ENCODE data around the gene FBXO4. TPM values are rescaled to one million over a fixed set of nuclear protein-coding genes. Genes with fewer than 3 reads are reported as not detected.

FBXO4 gene, protein sequence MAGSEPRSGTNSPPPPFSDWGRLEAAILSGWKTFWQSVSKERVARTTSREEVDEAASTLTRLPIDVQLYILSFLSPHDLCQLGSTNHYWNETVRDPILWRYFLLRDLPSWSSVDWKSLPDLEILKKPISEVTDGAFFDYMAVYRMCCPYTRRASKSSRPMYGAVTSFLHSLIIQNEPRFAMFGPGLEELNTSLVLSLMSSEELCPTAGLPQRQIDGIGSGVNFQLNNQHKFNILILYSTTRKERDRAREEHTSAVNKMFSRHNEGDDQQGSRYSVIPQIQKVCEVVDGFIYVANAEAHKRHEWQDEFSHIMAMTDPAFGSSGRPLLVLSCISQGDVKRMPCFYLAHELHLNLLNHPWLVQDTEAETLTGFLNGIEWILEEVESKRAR
- total RNA-seq = 10.2 TPM

DNA sequence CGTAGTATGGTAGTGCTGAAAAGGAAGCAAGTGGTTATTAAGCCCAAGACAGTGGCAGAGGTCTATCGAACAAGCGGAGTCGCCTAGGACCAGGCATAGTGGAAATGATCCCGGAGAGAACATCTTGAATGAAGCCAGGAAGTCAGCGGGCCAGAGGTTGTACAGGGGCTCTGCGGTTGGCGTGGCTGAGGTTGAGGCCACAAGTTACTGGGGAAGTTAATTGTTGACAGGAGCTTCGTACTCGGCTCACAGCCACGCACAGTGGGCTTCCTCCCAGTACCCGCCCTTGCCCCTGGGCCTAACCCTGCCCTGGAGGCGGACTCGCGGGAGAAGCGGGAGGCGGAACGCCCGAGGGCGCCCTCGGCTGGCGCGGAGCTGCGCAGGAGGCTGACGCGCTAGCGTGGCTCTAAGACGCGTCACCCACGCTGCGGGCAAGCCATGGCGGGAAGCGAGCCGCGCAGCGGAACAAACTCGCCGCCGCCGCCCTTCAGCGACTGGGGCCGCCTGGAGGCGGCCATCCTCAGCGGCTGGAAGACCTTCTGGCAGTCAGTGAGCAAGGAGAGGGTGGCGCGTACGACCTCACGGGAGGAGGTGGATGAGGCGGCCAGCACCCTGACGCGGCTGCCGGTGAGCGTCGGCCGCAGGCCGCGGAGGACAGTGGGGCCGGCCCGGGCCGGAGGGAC is at the start of gene FBXO4:
Gene FBXO4, plus strand, starts transcription at position 410 of the 683 bp plus-strand sequence. Its CDS starts 29 bp downstream, at position 439.
- DNase-seq (ENCODE audit: low read depth in 2 of 3, low spot score in 2 of 3) = peak; percentile 83 to 96 (median 96)

DNA sequence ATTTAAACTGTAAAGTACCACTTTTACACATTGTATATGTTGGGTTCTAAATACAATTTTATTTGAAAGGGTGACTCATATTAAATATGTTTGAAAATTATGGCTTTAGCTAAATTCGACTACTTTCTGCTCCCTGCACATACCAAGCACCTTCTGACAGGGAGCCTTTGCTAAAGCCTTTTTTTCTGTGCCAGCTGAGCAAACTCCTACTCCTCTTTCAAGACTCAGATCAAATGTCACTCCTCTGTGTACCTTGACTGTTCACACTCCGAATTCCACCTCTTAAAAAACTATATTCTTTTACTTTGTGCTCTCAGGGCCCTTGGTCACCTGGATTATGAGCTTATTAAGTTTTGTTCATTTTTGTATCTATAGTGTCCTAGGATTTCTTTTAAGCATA is 48.4 kb upstream of the FBXO4 start:
- no peak for DNase-seq (ENCODE audit: low read depth in 2 of 3, low spot score in 2 of 3)

DNA sequence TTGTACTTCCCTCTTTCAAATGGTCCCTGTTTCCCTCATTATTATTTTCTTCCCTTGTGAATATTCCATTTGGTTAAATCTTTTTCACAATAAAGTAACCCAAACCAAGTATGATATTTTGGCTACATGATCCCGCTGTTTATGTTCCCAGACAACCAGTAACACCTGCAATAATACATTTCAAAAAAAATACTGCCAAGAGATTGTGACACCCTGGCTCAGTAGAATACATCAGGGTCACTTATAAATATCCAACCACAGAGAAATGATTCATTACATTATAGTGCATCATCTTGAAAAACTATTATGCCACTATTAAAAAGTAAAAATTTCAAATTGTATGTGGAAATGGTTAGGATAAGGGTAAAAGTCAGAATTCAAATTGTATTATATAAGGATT is 47.7 kb upstream of the FBXO4 start:
- DNase-seq (ENCODE audit: low read depth in 2 of 3, low spot score in 2 of 3) = no peak

DNA sequence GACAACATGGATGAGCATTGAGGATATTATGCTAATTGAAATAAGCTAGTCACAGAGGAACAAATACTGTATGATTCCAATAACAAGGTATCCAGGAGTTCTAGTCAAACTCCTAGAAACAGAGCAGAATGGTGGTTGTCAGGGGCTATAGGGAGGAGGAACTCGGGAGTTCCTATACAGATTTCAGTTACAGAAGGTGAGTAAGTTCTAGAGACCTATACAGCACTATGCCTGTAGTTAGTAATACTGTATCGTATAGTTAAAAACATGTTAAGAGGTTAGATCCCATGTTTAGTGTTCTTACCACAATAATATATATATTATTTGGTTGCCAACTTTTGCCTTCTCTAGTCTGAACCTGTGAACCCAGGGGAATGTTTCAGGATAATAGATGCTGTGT is 46.9 kb upstream of the FBXO4 start:
- no peak for DNase-seq (ENCODE audit: low read depth in 2 of 3, low spot score in 2 of 3)

DNA sequence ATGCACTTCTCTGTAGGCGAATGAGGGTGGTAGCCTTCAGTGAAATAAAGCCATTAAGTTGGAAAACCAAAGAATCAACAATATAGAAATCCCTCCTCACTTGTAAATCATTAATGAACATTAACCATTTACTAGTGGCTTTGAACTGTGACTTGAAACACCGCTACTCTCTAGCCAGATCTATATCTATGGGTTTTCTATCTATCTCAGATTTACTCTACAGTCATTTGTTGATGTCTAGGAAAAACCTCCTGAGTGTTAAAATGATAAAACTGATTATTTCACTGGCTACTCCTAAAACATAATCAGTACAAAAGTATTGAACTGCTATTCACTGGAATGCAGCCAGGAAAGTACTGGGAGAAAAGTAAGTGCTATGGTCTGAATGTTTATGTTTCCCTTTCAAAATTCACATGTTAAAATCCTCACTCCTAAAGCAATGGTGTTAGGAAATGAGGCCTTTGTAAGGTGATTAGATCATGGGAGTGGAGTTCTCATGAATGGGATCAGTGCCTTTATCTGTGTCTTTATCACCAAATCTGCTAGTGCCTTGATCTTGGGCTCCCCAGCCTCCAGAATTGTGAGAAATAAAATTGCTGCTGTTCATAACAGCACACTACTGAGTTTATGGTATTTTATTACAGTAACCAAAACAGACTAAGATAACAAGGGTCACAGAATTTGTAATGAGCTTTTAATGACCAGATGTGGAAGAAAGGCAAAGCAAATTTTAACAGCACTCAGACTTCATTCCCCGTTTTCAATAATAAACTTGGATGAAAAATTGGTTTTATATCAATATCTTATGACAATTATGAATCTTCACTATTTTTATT is 46.2 kb upstream of the FBXO4 start:
- DNase-seq (ENCODE audit: low read depth in 2 of 3, low spot score in 2 of 3) = no peak

DNA sequence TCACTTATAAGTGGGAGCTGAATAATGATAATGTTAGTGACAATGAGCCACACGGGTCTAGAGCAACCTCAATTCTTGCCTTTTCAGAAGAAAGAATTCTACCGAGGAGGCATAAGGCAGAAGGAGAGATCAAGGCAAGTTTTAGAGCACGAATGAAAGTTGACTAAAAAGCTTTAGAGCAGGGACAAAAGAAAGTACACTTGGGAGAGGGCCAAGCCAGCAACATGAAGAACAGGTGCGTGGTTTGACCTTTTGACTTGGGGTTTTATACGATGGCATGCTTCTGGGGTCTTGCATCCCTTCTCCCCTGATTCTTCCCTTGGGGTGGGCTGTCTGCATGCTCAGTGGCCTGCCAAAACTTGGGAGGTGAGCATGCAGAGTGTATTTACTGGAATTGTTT is 42.3 kb upstream of the FBXO4 start:
- DNase-seq (ENCODE audit: low read depth in 2 of 3, low spot score in 2 of 3) = no peak

DNA sequence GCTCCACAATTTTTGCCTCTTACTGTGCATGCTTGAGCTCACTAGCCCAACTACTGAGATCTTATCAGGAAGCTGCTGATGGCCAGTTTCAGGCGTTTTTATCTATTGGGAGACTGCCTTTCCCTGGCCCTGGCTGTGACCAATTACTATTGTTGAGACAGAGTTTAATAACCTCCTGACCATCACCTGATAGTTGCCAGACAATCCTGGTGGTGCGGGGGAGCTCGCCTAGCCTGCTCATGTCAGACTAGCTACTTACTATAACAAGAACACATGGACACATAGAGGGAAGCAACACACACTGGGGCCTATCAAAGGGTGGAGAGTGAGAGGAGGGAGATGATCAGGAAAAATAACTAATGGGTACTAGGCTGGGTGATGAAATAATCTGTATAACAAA is 41.8 kb upstream of the FBXO4 start:
- no peak for DNase-seq (ENCODE audit: low read depth in 2 of 3, low spot score in 2 of 3)

DNA sequence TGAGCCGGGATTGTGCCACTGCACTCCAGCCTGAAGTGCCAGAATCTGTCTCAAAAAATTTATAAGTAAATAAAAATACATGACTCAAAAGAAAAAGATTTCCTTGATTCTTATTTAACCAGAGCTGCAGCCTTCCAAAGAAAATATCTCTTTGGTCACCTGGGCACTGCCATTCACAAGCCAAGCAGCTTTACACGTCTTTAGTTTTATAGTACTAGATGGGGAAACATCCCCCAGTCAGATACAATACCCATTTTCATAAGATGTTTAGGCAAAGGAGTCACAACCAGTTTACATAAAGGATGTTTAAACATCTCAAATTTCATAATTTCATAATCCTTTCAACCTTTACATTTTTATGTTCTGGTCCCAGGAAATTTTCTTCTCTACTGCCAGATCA is 41.1 kb upstream of the FBXO4 start:
- no peak for DNase-seq (ENCODE audit: low read depth in 2 of 3, low spot score in 2 of 3)

DNA sequence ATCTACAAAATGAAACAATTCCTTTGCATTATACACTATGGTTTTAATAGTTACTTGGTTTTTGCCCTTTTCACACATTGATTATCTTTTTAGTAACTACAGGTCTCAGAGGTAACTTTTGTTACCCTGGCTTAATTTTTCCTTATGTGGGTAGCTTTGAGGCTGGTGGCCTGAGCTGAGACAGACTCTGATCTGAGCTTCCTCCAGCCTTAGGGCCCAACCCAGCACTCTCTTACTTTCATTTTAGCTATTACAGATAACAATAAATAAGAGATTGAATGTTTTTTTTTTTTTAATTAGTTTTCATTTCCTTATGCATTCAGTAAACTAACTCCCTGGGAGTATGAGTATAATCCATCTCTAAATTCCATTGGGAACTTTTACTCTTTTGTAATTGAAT is 39.8 kb upstream of the FBXO4 start:
- no peak for DNase-seq (ENCODE audit: low read depth in 2 of 3, low spot score in 2 of 3)

DNA sequence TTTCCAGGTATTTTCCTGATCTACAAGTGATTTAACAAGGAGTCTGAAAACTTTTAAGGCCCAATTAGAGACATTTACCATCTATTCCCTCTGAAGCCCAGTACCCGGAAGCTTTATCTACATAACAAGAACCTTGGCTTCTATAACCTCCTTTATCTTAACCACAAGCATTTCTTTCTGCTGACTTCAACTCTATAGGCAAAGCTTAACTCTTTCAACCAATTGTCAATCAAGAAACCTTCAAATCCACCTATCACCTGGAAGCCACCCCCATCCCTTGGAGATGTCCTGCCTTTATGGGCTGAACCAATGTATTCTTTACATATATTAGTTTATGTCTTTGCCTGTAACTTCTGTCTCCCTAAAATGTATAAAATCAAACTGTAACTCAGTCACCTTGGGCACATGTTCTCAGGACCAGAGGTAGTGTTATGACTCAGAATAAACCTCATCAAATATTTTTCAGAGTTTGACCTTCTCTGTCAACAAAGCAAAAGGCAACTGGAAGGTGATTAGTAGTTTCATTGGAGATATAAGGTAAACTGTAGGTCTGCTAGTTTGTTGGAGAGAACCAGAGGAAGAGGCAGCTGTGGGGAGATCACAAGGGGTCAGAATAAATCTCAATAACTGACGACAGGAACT is 33.9 kb upstream of the FBXO4 start:
- DNase-seq (ENCODE audit: low read depth in 2 of 3, low spot score in 2 of 3) = no peak

DNA sequence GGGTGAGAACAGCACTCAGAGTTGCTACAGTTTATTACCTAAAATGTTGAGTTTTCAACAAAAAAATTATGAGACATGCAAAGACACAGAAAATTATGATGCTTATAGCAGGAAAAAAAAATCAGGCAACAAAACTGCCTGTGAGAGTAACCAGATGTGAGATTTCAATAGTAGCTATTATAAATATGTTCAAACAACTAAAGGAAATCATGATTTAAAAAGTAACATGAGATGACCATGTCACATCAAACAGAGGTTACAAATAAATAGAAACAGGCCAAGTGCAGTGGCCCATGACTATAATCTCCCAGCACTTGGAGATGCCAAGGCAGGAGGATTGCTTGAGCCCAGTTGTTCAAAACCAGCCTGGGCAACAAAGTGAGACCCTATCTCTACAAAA is 33.0 kb upstream of the FBXO4 start:
- DNase-seq (ENCODE audit: low read depth in 2 of 3, low spot score in 2 of 3) = no peak

DNA sequence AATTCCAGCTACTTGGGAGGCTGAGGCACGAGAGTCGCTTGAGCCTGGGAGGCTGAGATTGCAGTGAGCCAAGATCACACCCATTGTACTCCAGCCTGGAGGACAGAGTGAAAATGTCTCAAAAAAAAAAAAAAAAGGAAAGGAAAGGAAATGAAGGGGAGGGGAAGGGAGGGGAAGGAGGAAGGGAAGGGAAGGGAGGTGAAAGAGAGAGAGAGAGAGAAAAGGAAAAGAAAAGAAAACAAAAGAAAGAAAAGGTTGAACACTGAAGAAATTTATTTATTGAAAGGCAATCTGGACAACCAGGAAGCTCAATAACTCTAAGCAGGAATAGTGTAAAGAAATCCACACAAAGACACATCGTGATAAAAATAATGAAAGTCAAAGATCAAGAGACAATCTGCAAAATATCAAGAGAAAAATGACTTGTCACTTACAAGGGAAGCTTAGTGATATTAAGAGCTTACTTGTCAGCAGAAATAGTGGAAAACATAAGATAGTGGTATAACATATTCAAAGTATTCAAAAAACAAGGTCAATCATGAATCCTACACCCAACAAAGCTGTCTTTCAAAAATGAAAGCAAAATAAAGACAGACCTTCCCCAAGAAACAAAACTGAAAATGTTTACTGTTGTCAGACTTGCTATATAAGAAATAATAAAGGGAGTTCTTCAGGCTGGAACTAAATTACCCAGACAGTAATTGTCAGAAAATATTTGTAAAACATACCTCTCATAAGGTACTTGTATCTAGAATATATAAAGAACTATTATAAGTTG is 31.8 kb upstream of the FBXO4 start:
- DNase-seq (ENCODE audit: low read depth in 2 of 3, low spot score in 2 of 3) = no peak

DNA sequence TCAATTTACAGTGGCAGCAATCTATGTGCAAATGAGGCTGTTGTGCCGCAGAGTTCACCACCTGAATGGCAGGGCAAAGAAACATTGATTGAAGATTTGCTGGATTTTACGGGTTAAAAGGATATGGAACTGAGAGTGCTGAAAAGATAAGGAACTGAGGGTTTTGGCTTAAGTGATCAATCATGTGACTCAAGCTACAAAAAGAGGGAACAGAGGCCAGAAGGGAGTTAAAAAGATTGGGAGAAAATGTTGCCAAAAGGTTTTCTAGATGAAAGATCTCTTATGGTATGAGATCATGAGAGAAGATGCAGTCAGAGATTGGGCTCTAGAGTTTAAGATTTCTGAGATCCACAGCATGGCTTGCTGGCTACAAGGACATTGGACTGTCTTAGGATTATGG is 28.9 kb upstream of the FBXO4 start:
- DNase-seq (ENCODE audit: low read depth in 2 of 3, low spot score in 2 of 3) = no peak

DNA sequence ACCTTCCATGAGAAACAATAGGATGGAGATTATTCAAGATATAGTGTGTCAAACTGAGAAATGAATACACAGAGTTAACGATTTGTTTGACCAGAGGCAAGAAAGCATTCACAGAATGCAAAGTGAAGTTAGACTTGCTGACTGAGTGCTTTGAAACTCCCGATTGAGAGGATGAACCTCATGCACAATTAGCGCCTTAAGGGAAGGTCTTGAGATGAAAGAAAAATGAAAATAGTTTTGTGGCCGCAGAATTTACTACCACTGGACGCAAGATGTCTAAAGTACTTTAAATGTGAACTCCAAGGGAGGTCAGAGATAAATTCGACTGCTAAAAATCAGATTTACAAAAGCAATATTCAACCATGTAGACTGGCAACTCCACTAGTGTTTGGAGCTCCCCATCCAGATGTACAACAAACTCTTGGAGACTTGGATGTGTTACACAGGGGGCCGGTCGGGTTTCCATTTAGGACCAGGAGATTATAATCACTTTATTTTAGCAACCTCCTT is 21.6 kb upstream of the FBXO4 start:
- DNase-seq (ENCODE audit: low read depth in 2 of 3, low spot score in 2 of 3) = no peak

DNA sequence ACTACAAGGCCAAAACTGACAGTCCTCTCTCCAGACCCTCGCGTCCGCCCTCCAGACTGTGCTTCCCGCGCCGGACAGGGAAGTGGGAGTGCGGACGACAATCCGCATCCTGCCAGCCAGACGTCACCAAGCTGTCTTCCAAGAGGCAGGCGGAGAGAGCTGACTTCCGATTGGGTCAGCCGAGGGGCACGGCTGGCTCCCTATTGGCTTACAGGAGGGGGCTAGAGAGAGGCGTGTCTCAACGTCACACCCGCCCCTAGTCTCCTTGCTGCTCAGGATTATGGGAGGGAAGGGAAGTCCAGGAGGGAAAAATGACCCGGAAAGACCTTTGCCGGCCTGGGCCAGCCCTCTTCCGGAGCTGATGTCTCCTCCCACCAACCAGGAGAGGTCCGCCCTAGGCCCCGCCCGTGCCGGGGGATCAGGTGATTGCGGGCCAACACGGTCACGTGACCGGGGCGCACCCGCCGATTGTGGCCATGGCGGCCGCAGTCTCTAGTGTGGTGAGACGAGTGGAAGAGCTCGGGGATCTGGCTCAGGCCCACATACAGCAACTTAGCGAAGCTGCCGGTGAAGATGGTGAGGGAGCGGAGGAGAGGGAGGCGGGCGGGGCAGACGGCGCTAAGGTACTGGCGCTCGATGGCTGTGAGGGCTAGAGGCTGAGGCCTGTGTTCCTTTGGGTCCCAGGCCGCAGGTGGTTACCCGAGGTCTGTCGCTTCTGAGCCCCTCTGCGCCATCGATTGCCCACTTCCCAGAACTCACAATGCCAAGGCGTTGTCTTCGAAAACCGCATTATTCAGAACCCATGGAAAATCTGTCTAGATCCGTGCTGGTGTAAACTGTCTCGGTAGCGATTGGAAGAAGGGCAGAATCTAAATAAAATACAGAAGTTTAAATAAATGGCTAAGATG is 20.9 kb upstream of the FBXO4 start, which contains the start of gene RIMOC1:
Gene RIMOC1, plus strand, starts transcription at position 453 of the 908 bp plus-strand sequence. Its CDS starts 24 bp downstream, at position 477.
- DNase-seq (ENCODE audit: low read depth in 2 of 3, low spot score in 2 of 3) = peak; percentile 96 to 99 (median 99)

DNA sequence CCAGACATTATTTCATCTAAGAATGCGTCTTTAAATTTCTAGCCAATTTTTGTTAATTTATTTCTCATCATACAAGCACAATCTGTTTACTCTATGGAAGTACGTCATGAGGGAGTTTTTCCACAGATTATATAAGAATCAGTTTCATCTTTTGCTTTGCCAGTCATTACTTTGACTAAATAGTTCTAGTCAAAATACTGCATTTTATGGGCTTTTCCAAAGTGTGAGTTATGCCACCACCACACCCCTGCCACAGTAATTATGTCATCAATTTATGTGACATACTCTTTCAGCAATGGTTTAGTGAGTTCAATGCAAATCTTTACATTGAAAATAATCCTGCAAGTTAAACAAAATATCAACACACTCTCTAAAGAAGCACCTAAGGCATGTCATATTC is 18.9 kb upstream of the FBXO4 start:
- no peak for DNase-seq (ENCODE audit: low read depth in 2 of 3, low spot score in 2 of 3)

DNA sequence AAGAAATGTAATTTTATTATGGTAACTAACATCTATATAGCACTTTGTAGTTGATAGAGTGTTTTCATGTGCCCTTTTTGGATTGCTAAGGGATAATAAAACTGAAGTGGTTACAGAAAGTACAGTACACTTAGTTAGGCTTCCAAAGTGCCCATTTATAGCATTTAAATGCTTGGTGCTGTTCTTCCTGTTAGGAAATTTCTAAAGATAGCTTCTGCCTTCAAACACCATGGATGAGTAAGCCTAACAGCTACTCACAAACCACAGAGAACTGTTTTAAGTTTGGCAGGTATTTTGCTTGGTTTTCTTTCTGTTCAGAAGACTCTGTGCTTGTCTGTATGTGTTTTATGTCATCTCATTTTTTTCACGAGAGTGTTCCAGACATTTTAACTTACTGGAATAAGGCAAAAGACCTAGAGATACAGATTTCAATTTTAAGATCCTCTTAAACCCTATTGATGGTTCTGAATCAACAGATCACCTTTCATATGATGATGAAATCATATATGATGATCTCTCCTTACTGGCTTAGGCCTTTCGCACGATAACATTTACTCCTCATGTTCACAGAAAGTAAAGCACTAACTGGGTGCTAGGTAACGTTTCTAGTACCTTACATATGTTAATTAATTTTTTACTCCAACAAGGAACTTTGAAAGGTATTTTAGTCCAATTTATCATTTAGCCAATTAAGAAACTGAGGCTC is 16.6 kb upstream of the FBXO4 start:
- DNase-seq (ENCODE audit: low read depth in 2 of 3, low spot score in 2 of 3) = no peak

DNA sequence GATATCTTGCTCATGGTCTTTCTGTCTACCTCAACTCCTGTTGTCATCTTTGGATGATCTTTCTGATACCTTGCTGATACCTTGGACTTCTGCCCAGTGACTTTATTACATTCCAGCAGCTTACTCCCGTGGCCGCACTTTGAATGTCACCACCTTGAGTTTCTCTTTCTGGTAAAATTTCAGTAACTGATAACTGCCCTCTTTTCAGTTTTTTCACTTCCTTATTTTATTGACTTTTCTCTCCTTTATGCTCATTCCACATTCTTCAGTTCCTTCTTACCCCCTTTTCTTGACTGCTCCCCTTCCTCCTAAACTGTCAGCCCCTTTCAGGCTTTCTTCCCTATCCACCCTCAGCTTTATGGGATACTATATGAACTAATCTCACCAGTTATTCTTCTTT is 7.0 kb upstream of the FBXO4 start:
- no peak for DNase-seq (ENCODE audit: low read depth in 2 of 3, low spot score in 2 of 3)
